ENCODE measurements around the gene SYT6.
"Not testable (repeated sequence)": the region's sequence is repeated elsewhere in the genome, so short reads cannot be mapped to it uniquely, and the experiment has no call there.

DNA sequence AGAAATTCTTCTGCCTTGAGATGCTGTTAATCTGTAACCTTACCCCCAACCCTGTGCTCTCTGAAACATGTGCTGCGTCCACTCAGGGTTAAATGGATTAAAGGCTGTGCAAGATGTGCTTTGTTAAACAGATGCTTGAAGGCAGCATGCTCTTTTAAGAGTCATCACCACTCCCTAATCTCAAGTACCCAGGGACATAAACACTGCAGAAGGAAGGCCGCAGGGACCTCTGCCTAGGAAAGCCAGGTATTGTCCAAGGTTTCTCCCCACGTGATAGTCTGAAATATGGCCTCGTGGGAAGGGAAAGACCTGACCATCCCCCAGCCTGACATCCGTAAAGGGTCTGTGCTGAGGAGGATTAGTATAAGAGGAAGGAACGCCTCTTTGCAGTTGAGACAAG lies 95.4 kb downstream of the SYT6 start:
- TF ChIP-seq, protein P1, sequence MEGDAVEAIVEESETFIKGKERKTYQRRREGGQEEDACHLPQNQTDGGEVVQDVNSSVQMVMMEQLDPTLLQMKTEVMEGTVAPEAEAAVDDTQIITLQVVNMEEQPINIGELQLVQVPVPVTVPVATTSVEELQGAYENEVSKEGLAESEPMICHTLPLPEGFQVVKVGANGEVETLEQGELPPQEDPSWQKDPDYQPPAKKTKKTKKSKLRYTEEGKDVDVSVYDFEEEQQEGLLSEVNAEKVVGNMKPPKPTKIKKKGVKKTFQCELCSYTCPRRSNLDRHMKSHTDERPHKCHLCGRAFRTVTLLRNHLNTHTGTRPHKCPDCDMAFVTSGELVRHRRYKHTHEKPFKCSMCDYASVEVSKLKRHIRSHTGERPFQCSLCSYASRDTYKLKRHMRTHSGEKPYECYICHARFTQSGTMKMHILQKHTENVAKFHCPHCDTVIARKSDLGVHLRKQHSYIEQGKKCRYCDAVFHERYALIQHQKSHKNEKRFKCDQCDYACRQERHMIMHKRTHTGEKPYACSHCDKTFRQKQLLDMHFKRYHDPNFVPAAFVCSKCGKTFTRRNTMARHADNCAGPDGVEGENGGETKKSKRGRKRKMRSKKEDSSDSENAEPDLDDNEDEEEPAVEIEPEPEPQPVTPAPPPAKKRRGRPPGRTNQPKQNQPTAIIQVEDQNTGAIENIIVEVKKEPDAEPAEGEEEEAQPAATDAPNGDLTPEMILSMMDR (IDR thresholded peaks at IDR 0.05 in 8 of 11, conservative IDR thresholded peaks at IDR 0.05 in 3 of 11): not testable (repeated sequence)
- TF ChIP-seq POLR2A (IDR thresholded peaks at IDR 0.05): not testable (repeated sequence)
